Activated T-cell treated with anti-CD3 and anti-CD28 coated beads for 1 hour (primary cell): ENCODE data around the gene SSNA1.

Experiments
- DNase-seq: peaks from one replicate; pipeline ENCODE4 v3.0.0-alpha.2; 2020; ENCODE audit warnings: low read depth

Gene SSNA1

DNA sequence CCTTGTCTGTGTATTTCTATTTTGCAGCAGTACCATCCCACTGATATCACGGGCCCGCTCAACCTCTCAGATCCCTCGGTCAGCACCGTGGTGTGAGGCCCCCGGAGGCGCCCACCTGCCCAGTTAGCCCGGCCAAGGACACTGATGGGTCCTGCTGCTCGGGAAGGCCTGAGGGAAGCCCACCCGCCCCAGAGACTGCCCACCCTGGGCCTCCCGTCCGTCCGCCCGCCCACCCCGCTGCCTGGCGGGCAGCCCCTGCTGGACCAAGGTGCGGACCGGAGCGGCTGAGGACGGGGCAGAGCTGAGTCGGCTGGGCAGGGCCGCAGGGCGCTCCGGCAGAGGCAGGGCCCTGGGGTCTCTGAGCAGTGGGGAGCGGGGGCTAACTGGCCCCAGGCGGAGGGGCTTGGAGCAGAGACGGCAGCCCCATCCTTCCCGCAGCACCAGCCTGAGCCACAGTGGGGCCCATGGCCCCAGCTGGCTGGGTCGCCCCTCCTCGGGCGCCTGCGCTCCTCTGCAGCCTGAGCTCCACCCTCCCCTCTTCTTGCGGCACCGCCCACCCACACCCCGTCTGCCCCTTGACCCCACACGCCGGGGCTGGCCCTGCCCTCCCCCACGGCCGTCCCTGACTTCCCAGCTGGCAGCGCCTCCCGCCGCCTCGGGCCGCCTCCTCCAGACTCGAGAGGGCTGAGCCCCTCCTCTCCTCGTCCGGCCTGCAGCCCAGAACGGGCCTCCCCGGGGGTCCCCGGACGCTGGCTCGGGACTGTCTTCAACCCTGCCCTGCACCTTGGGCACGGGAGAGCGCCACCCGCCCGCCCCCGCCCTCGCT is 20.5 kb upstream of the SSNA1 start:
- DNase-seq = no peak

DNA sequence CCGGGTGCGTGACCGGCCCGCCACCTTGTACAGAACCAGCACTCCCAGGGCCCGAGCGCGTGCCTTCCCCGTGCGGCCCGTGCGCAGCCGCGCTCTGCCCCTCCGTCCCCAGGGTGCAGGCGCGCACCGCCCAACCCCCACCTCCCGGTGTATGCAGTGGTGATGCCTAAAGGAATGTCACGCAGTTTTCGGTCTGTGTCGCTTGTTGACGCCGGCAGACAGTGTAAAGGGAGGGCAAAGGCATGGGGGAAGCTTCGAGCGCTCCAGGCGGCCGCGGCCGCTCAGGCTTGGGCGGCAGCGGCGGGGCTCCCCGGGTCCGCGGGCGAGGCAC is 19.9 kb upstream of the SSNA1 start:
- no peak for DNase-seq

DNA sequence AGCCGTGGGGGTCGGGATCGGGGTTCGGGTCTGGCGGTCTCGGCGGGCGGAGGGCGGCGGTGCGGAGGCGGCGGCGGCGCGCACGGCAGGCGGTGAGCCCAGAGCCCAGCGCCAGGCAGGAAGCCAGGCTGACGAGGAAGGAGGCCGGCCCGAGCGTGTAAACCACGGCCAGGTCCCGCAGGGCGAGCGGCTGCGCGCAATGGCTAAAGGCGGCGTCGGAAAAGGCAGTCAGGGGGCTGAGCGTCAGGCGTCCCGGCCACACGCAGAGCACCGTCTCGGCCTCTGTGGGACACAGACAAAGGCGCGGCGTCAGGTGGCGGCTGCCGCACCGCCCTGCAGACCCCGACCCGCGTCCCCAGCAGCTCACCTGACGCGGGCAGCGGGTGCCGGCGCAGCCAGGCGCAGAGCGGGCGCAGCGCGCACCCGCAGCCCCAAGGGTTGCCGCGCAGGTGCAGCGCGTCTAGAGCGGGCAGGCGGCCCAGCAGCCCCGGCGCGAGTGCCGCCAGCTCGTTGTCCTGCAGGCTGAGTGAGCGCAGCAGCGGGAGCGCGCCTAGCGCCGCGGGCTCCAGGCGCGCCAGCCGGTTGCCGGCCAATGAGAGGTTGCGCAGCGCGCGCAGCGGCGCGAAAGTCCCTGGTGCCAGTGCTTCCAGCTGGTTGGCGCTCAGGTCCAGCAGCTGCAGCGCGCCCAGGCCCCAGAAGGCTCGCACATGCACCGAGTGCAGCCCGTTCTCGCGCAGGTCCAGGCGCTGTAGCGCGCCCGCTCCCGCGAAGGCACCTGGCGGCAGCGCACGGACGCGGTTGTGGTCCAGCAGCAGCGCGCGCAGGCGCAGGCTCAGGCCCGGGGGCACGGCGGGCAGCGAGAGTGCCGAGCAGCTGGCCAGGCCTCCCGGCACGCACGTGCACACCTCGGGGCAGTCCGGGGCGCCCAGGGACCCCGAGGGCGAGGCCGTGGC is 19.3 kb upstream of the SSNA1 start:
- DNase-seq = no peak

DNA sequence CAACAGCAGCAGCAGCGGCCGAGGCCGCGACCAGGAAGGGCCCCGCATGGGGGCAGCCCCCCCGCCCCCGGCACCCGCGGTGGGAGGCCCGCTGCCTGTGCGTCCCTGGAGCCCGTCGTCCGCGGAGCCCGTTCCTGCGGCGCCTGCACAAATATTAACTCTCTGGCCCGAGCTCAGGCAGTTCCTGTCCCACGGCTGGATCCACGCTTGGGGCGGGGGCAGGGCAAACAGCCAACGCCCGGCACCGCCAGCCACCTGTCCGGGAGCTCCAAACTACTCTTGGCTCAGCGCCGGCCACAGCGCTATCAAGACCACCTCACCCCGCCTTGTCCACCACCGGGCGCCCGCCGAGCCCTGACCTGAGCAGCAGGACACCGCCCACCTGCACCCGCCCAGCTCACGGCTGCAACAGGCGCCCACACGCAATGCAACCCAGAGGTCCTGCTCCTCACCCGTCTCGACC is 18.5 kb upstream of the SSNA1 start, which contains the start of gene LRRC26:
Gene LRRC26, minus strand, starts transcription at position 156 of the 463 bp plus-strand sequence. Its CDS starts 108 bp downstream, at position 48.
- no peak for DNase-seq

DNA sequence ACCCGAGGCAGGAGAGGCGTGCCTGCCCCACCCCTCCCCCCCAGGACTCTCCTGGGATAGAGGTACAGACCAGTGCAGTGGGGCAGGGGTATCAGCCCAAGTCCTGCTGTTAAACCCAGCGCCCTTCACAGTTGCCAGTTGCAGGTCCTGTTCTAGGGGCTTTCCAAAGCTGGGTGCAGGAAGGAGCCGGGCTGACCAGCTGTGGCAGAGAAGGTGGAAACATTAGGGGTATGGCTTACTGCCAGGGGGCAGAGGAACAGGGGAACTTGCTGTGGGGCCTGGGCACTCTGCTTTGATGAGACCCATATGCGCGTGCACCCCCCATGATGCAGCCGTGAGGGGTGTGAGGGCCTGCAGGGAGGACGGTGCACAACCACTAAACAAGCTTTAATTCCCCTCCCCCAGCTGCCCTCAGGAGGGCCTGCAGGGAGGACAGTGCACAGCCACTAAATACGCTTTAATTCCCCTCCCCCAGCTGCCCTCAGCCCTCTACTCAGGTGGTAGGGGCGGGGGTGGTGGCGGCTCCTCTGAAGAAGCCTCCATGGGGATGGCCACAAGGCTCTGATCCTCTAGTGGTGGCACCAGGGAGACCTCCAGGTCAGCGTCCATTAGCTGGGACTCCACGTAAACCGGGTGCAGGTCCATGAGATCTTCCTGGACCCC is 17.9 kb upstream of the SSNA1 start:
- DNase-seq = no peak

DNA sequence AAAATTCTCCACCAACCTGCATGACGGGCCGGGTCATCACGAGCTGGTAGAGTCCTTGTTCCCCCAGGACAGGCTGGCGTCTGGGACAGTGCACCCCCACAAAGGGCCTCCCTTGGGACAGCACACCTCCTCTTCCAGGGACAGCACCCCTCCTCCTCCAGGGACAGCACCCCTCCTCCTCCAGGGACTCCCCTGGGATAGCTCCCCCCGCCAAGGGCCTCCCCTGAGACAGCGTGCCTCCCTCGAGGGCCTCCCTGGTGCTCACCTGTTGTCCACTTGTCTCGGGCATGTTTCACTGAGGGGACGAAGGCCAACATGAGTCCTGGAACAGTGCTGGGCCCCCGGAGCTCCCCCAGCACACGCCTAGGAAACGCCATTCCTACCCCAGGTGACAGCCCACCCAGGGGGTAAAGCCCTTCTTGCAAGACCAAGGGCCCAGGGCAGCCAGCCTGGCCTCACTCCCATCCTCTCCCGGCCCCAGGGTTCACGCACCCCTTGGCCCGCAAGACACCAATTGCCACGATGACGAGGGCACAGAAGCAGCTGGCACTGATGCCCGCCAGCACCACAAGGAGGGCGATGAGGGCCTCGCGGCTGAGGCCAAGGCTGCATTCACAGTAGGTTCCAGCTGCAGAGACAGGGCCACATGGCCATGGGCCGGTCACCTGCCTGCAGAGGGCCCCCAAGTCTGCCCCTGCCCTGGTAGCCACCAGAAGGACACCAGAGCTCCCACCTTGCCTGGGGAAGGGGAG is 17.2 kb upstream of the SSNA1 start:
- no peak for DNase-seq

DNA sequence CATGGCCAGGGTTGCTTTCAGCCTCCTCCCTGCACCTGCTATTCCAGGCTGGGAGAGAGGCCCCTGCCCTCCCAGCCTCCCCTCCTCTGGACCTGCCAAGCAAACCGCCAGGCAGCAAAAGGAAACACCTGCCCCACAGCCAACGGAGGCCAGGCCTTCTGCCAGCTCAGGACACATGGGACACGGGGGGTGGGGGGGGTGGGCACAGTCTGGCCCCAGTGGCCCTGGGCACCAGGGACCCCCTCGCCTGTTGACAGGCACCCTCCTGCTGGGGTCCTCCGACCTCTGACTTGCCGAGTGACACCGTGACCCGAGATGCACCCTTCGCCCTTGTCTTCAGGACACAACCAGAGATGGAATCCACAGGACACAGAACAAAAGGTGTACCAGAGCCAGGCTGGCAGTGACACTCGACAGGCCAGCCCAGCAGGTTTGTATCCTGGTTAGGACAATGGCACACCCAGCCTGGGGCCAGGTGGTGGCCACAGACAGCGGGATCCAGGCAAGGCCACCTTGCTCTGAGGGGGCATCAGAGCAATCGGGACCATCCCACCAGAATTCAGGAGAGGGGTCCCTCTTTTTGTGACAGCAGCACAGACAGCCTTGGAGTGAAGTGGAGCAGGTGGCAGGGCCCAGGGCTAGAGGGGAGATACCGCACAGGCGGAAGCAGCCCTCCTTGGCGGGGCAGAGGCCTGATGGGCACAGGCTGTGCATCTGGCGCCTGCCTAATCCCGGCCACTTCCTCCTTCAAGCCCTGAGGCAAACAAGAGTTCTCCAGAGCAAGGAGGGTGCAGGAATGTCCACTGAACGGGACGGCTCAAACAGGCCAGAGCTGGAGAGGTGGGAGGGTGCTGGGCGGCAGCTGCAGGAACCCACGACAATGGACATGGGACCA is 15.3 kb upstream of the SSNA1 start:
- no peak for DNase-seq

DNA sequence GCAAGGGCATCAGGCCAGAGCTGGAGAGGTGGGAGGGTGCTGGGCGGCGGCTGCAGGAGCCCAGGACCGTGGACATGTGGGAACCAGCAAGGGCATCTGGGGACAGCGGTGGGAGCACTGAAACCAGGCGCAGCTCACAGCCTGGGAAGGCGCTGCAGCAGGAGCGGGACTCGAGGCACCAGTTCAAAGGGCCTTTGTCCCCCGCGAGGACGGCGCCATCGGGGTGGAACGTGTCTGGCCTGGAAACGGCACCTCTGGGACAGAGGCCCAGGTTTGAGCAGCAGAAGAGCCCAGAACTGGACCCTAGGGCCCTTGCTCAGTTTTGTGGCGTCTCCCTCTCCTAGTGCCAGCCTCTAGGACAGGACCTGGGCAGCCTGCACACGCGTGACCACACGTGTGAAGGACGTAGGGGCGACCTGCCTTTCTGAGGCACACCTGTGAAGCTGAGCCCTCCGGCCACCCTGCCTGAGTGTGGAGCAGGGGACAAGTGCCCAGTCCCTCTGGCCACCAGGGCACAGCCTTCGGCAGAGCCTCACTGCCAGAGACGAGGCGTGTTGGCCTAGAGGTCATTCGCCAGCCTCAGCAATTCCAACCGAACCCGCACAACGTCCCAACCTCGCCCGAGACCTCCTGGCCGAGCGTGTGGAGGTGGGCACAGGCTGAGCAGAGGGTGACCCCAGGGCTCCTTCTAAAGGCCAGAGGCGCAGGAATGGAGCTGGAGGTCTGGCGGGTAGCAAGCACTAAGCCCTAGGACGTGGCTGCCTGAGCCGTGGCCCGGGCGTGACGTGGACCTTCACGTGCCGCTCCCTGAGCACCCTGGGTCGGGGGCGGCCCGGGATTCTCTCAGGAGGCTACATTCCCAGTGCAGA is 14.4 kb upstream of the SSNA1 start:
- no peak for DNase-seq

DNA sequence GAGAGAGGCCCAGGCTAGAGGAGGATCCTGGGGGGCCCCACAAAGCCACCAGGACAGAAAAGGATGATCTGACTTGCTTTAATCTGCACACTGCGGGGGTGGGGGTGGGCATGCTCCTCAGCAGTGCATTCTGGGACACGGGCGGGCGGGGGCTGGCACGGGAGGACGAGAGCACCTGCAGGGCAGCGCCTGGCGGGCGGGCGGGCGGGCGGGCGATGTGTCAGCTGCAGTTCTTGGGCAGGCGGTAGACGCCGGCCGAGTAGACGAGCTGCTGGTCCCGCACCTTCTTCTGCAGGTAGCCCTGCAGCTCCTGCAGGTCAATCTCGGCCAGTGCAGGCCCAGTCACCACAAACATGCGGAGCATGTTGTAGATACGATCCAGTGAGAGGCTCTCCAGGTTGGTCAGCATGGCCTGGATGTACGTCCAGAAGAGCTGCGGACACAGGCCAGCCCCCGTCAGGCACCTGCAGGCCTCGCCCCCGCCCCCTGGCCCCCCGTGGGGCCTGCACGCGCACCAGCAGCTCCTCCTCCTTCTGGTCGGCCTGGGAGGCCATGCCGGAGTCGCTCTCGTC is 13.7 kb upstream of the SSNA1 start:
- DNase-seq = no peak

DNA sequence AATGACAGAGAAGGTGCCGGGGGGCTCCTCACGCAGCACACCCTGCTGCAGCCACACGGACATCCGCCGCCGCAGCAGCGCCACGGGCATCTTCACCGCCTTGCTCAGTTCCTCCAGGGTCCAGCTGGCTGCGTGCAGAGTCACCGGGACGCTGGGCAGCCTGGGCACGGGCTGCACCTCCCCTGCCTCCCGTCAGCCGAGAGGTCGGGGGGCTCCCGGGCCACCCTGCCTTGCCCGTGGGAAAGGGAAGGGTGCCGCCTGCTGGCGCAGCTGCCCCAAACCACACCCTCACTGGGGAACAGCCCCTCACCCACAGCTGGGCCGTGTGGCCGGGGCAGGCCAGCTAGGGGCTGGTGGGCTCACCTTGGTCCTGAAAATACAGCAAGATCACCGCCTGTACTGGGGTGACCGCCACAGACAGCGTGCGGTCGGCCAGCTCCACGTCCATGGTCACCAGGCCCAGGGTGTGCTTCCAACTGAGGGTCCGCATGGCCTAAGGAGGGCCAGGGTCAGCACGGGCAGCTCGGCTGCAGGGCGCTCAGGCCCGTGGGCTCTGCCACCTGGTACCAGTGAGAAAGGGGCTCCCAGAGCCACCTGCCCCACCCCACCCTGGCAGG is 13.0 kb upstream of the SSNA1 start:
- no peak for DNase-seq

DNA sequence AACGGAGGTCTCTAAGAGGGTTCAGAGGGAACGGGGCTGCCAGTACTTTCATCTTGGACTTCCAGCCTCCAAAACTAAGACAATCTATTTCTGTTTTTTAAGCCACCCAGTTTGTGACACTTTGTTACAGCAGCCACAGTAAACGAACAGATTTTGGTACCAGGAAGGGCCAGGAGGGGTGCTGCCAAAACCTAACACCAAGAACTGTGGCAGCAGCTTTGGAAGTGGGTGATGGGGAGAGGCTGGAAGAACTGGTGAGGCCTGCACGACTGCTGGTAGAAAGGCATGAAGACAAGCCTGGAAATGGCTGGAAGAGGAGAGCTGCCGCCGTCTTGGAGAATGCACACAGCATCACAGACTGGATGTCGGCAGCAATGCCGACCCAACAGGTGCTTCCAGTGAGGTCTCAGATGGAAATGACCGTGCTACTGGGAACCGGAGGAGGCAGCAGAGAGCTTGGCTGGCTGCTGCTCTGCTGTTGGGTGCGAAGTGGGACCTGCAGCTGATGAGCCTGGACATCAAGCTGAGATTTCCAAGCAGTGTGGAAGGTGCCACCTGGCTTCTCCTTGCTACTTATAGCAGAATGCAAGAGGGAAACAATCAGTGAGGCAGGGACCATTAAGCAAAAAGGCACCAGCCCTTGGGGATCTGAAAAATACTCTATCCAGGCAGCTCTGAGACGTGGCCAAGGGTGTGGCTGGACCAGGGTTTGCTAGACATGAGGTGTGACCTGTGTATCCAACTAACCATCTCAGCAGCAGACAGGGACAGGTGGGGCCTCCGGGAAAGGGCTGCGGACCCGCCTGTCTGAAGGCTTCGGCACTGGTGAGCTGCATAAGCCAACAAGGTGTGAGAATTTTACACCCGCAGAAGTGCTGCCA is 11.9 kb upstream of the SSNA1 start:
- DNase-seq = no peak

DNA sequence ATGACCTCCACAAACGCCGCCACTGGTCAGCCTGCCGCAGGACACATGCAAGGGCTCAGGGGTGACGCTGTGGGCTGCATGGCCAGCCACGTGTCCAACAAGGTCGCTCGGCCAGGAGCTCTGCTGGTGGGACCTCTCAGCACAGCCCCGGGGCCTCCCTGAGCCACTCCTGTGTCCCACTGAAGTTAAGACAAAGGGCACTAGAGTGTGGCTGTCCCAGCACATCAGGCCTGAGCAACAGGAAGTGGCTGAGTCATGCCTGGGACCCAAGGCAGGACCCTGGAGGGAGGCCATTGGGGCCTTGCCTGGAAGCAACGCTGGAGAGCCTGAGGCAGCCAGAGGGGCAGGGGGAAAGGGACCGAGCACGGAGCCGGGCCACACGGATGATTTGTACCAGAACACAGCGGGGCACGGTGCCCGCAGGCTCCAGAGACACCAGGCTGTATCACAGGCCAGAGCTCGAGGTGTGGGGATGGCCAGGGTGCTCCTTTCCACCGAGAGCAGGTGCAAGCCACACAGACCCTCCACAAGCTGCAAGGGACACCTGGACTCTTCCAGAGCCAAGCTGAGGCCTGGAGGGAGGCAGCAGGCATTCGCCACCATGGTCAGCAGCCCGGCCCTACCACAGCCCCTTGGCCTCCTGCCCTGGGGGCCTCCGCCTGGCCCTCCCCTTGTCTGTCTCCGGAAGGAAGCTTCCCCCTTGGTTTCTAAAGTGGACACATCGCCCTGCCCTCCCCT is 10.1 kb upstream of the SSNA1 start:
- no peak for DNase-seq

DNA sequence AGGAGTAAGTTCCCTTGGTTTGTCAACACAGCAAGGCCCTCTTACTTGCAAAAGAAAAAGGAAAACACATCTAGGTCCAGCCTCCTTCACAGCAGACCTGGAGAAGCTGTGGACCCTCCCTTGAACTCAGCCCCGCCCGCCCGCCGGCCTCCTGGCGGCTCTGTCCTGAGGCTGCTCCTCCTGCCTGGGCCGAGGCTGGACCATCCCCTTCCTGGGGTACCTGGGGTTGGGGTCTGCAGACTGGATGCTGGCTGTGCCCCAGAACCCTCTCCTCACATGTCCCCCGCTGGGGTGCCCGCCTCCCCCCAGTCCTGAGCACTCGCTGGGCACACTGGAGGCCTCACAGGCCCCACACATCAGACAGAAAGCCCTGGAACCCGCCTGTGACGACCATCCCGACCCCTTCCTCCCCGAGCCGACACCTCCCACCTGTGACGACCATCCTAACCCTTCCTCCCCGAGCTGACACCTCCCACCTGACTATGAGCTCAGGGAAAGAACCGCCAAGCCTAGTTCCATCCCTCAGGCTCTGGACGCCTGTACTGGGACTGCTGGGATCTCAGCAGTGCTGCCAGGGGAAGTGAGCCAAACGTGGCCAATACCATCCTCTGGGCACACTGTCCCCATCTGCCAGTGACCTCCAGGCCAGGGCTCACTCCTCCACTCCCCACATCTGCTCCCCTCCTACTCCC is 9.4 kb upstream of the SSNA1 start:
- DNase-seq = no peak

DNA sequence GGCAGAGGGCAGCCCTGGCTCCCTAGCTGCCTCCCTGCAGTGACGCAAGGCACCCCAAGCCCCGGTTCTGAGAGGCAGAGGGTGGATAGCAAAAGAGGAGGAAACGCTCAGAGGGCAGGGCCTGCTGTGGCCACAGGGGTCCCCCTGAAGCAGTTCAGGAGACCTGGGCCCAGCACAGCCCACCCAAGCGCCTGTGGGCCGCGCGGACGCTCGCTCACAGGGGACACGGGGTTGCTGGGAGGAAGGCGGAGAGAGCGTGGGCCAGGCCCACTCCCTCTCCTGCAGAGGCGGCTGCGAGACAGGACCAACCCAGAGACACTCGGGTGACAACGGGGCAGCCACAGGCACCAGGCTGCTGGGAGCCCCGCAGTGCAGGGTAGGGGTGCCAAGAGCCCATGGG is 8.7 kb upstream of the SSNA1 start:
- no peak for DNase-seq

DNA sequence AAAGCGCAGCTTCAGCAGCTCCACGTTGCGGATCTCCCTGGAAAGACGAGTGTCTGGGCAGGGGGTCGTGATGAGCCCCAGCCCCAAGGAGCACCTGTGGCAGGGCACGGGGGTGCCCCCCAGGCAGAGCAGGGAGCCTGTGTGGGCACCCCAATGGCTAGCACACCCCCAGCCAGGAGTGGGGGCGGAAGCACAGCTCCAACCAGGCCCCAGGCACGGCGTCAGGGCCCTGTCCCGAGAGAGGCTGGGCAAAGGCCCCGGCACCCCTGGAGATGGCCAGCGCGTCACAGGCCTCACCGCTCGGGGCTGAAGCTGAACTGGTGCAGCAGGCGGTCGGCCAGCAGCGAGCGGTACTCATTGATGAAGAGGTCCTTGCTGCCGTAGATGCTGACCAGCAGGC is 8.0 kb upstream of the SSNA1 start:
- DNase-seq = no peak

DNA sequence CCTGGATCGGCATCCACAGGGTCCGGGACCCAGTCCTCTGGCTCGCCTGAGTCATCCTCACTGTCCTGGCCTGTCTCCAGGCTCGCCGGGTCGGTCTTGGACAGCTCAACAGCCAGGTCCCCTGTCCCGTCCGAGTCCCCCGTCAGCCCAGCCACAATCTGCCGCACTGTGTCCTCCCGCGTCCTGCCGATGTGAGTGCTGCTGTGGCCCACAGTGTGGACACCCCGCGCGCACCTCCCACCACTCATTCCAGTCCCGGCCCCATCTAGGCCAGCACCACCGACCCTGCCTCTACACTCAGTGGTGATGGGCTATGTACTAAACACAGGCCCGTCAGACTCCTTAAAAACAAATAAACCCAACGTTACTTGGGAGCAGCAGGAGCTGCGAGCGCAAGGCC is 6.8 kb upstream of the SSNA1 start:
- no peak for DNase-seq

DNA sequence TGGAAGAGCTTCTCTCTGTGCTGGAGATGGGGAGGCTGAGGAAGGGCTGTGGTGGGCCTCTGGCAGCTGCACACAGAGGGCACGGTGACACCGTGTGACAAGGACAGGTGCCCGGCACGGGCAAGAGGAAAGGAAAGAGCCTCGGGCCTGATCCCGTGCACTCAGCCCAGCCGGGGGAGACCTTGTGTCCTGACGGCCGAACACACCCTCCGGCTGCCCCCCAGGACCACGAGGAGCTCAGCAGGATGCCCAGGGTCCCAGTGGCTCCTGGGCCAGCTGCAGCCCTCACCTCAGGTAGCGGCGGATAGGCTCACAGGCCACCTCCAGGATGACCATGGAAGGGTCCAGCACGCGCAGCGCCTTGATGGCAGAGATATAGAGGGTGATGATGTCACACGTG is 5.6 kb upstream of the SSNA1 start:
- no peak for DNase-seq
